Epithelial cell of proximal tubule (primary cell): ENCODE results near the gene MAGEB4. TPM values are rescaled to one million over a fixed set of nuclear protein-coding genes. Genes with fewer than 3 reads are reported as not detected.
"Not testable (repeated sequence)": the region's sequence is repeated elsewhere in the genome, so short reads cannot be mapped to it uniquely, and the experiment has no call there.

Source experiments
- DNase-seq: peaks from one replicate; pipeline ENCODE4 v3.0.0-alpha.2; 2011; ENCODE audit warnings: low read depth
- H3K4me3 ChIP-seq: 2 replicates; pipeline ENCODE4 v1.5.1; 2011; ENCODE audit warnings: low read depth, mild to moderate bottlenecking, low read length
- total RNA-seq: library from RNA; depleted of rRNA; stranded (reverse); fragments of >200 nt; gene quantifications from 2 replicates; pipeline ENCODE4 v1.2.3, GENCODE V29; 2015
- TF ChIP-seq, protein P1 (sequence below): conservative IDR thresholded peaks from 2 replicates; pipeline ENCODE4 v1.5.1; 2012; ENCODE audit warnings: low read depth, mild to moderate bottlenecking, low read length

The MAGEB4 gene
- not detected in 2 replicates for total RNA-seq

DNA sequence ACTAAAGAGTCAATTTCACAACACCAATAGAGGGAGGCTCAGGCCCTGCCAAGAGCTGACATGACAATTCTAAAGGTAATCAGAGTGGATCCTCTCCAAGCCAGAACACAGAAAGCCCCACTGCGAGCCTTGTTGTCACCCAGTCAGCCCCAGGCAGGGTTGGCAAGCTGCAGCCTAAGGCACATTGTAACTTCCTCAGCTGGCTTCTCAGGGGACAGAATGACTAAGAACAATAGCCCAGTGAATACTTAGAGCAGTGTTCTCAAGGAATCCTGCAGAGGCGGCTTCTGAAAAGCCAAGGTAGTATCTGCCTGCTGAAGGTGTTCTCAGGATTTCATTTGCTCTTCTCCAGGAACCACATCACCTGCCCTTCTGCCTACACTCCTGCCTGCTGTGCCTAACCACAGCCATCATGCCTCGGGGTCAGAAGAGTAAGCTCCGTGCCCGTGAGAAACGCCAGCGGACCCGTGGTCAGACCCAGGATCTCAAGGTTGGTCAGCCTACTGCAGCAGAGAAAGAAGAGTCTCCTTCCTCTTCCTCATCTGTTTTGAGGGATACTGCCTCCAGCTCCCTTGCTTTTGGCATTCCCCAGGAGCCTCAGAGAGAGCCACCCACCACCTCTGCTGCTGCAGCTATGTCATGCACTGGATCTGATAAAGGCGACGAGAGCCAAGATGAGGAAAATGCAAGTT lies at the start of gene MAGEB4:
TSS of gene MAGEB4 (plus strand) at position 277 of the 692 bp plus-strand sequence. CDS start at position 413, 136 bp downstream.
- no peak within 1 kb of the TSS for H3K4me3 ChIP-seq
- TF ChIP-seq, protein P1, sequence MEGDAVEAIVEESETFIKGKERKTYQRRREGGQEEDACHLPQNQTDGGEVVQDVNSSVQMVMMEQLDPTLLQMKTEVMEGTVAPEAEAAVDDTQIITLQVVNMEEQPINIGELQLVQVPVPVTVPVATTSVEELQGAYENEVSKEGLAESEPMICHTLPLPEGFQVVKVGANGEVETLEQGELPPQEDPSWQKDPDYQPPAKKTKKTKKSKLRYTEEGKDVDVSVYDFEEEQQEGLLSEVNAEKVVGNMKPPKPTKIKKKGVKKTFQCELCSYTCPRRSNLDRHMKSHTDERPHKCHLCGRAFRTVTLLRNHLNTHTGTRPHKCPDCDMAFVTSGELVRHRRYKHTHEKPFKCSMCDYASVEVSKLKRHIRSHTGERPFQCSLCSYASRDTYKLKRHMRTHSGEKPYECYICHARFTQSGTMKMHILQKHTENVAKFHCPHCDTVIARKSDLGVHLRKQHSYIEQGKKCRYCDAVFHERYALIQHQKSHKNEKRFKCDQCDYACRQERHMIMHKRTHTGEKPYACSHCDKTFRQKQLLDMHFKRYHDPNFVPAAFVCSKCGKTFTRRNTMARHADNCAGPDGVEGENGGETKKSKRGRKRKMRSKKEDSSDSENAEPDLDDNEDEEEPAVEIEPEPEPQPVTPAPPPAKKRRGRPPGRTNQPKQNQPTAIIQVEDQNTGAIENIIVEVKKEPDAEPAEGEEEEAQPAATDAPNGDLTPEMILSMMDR: no peak
- no peak for DNase-seq

- not testable (repeated sequence) for DNase-seq, H3K4me3 ChIP-seq
These were observed 47.9 kb upstream of the MAGEB4 start for GRCh38 chrX:30193910-30194309.

DNA sequence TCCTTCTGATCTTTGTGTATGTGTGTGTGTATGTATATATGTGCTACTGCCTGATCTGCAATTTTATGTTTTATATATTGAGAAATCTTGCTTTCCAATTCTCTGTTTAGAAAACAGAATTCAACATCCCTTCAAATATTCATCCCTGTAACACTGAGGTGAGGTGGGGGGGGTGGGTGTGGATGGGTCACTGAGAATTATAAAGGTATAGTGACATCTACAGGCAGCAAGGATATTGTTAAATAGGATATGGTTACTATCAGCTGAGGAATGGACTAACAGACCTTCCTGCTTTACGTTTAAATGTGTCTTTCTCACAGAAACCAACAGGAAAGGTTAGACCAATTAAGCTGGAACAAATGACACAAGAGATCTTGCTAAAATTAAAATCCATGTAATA lies 45.5 kb upstream of the MAGEB4 start:
- no peak overlapping the region for H3K4me3 ChIP-seq
- DNase-seq: no peak
- TF ChIP-seq, protein P1: peak; percentile 22

- TF ChIP-seq, protein P1: no peak
- no peak for DNase-seq
- H3K4me3 ChIP-seq: no peak overlapping the region
These were observed 29.6 kb upstream of the MAGEB4 start for GRCh38 chrX:30212172-30212571.

- H3K4me3 ChIP-seq: no peak within 1 kb of the TSS
- TF ChIP-seq, protein P1: no peak
- DNase-seq: no peak
These were observed 26.4 kb upstream of the MAGEB4 start, which contains the start of gene MAGEB2 for GRCh38 chrX:30215357-30215843. Gene MAGEB2, plus strand, starts transcription at chrX:30215563. Its CDS starts 3,018 bp downstream, at chrX:30218581.

GRCh38 chrX:30217465-30217864 lies 24.3 kb upstream of the MAGEB4 start:
- DNase-seq: no peak
- TF ChIP-seq, protein P1: no peak
- no peak overlapping the region for H3K4me3 ChIP-seq

DNA sequence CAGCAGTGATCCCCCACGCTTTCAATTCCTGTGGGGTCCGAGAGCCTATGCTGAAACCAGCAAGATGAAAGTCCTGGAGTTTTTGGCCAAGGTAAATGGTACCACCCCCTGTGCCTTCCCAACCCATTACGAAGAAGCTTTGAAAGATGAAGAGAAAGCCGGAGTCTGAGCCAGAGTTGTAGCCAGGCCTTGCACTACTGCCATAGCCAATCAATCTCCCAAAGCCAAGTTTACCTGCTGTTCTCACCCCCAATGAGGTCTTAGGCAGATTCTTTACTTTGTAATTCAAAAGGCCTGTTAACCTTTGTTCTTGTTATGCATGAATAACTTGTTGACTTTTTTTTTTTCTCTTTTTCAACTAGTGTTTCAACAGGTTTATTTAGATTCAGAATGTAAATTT lies 22.4 kb upstream of the MAGEB4 start:
- TF ChIP-seq, protein P1: no peak
- no peak for DNase-seq
- H3K4me3 ChIP-seq: no peak overlapping the region
